Gastrocnemius medialis (tissue), 4 donors: Measurements from ENCODE around the gene CHI3L2.

Source experiments
- CTCF ChIP-seq, 5 experiments: fragments of 450-650 bp in 3 of 5; fragments of 200-600 bp in 2 of 5; sonication (generic) in 2 of 5; IDR thresholded peaks in 4 of 5; conservative IDR thresholded peaks in 1 of 5; 1 replicate in 4 of 5; 2 replicates in 1 of 5; pipeline ENCODE4 v1.5.1; 2016 to 2019; ENCODE audit warnings: antibody characterized with exemption in 5 of 5, mild to moderate bottlenecking in 3 of 5, moderate library complexity in 3 of 5
- POLR2A ChIP-seq, 2 donors: fragments of 450-650 bp; IDR thresholded peaks; one replicate each; pipeline ENCODE4 v1.6.1; 2017; ENCODE audit warnings: antibody characterized with exemption in 2 of 2, mild to moderate bottlenecking in 2 of 2, moderate library complexity in 2 of 2

- TF ChIP-seq CTCF (IDR thresholded peaks at IDR 0.05 in 4 of 5, conservative IDR thresholded peaks at IDR 0.05 in 1 of 5), result no peak
- TF ChIP-seq POLR2A (IDR thresholded peaks at IDR 0.05), result no peak
These were observed 34.6 kb upstream of the CHI3L2 start for GRCh38 chr1:111192658-111193519.
